Prostate gland (tissue), 2 donors: ENCODE data around the gene NR2E3. TPM values are rescaled to one million over a fixed set of nuclear protein-coding genes. Genes with fewer than 3 reads are reported as not detected.
A peak's percentile ranks its signal among the peaks of the same experiment; 100 is the strongest.

ENCODE experiments used
- DNase-seq: peaks from one replicate; pipeline ENCODE4 v3.0.0-alpha.2; 2019; ENCODE audit warnings: low spot score
- H3K27ac ChIP-seq, 2 donors: fragments of 200-600 bp; sonication (generic); 2 replicates each; pipeline ENCODE4 v1.5.1; 2017 to 2019
- H3K27me3 ChIP-seq: fragments of 200-600 bp; sonication (generic); replicated peaks from 2 replicates; pipeline ENCODE4 v1.5.1; 2019; ENCODE audit not compliant: insufficient read depth
- H3K36me3 ChIP-seq, 2 donors: fragments of 200-600 bp; sonication (generic); 1 replicate in 1 of 2; 2 replicates in 1 of 2; pipeline versions ENCODE4 v1.5.1 to v1.8.1; 2017 to 2019
- H3K4me1 ChIP-seq: fragments of 200-600 bp; sonication (generic); replicated peaks from 2 replicates; pipeline ENCODE4 v1.5.1; 2019
- H3K4me3 ChIP-seq, 2 donors: fragments of 200-600 bp; sonication (generic); 2 replicates each; pipeline ENCODE4 v1.5.1; 2017 to 2019
- H3K9me3 ChIP-seq: fragments of 200-600 bp; sonication (generic); 2 replicates; pipeline ENCODE4 v1.5.1; 2017
- POLR2A ChIP-seq: fragments of 450-650 bp; IDR thresholded peaks from one replicate; pipeline ENCODE4 v1.6.1; 2016; ENCODE audit warnings: antibody characterized with exemption, mild to moderate bottlenecking
- POLR2AphosphoS5 ChIP-seq: sonication (generic); formaldehyde crosslinking; IDR thresholded peaks from one replicate; pipeline ENCODE4 v1.6.1; 2017; ENCODE audit warnings: antibody characterized with exemption
- WGBS: methylation state at CpG from one replicate; pipeline ENCODE4 v1.1.5; 2018; 5-methylcytosine and 5-hydroxymethylcytosine counted together
- intact Hi-C: fragments of 100-400 bp; cut with DNase I; formaldehyde crosslinking; loops from one replicate; pipeline ENCODE4 v1.14.2; 2022
- total RNA-seq, 2 donors: library from RNA; depleted of rRNA; stranded (reverse); fragments of >200 nt; gene quantifications; one replicate each; pipeline ENCODE4 v1.1.0, GENCODE V29; 2016
- TF ChIP-seq, protein P1 (sequence below), 4 experiments: fragments of 200-600 bp in 2 of 4; fragments of 450-650 bp in 2 of 4; sonication (generic) in 2 of 4; IDR thresholded peaks; 1 replicate in 3 of 4; 2 replicates in 1 of 4; pipeline ENCODE4 v1.5.1; 2016 to 2019; ENCODE audit warnings: antibody characterized with exemption in 4 of 4, mild to moderate bottlenecking in 2 of 4, moderate library complexity in 2 of 4

NR2E3 gene
- 1 to 10 TPM in 1 of 2 donors, under 1 TPM in 1; 0.51 to 2.1 TPM for total RNA-seq

DNA sequence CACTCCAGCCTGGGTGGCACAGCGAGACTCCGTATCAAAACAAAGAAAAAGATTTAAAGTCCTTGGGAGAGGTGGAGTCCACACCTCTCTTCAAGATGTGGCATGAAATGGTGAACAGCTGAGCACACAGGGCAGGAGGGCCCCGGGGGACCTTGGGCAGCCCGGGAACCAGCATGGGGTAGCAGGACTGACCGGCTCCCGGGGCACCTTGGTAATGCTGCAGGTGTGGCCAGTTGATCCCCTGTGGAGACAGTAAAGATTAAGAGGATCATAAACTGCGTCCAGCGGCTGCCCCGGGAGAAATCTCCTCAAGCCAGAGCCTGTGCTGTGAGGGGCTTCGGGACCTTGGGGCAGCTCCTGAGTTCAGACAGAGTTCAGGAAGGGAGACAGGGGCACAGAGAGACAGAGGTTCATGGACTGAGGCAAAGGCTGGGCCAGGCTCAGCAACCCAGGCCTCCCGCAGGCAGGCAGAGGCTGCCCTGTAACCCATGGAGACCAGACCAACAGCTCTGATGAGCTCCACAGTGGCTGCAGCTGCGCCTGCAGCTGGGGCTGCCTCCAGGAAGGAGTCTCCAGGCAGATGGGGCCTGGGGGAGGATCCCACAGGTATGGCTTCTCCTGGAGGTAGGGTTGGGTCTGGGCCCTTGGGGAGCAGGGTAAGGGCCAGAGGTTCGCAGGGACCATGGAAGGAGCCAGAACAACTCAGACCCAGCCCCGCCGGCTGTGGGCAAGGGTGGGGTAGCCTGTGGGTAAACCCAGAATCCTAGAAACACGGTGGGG, at the start of gene NR2E3:
TSS of gene NR2E3 (plus strand) at position 299 of the 780 bp plus-strand sequence. CDS start at position 489, 190 bp downstream.
- intact Hi-C loops = no loop called here
- DNase-seq = no peak
- H3K4me3 ChIP-seq = no peak within 1 kb of the TSS
- H3K27me3 ChIP-seq = no peaks in the 10 kb centered on the region
- 70% methylated on average over 16 of the region's 16 CpGs for WGBS
- TF ChIP-seq POLR2AphosphoS5 (no peak), POLR2A (no peak)
- TF ChIP-seq, protein P1, sequence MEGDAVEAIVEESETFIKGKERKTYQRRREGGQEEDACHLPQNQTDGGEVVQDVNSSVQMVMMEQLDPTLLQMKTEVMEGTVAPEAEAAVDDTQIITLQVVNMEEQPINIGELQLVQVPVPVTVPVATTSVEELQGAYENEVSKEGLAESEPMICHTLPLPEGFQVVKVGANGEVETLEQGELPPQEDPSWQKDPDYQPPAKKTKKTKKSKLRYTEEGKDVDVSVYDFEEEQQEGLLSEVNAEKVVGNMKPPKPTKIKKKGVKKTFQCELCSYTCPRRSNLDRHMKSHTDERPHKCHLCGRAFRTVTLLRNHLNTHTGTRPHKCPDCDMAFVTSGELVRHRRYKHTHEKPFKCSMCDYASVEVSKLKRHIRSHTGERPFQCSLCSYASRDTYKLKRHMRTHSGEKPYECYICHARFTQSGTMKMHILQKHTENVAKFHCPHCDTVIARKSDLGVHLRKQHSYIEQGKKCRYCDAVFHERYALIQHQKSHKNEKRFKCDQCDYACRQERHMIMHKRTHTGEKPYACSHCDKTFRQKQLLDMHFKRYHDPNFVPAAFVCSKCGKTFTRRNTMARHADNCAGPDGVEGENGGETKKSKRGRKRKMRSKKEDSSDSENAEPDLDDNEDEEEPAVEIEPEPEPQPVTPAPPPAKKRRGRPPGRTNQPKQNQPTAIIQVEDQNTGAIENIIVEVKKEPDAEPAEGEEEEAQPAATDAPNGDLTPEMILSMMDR (IDR thresholded peaks at IDR 0.05) = no peak
- no peaks in the 10 kb centered on the region for H3K9me3 ChIP-seq
- H3K4me1 ChIP-seq = no peaks in the 10 kb centered on the region
- H3K27ac ChIP-seq = no peak within 1 kb of the TSS
- H3K36me3 ChIP-seq = no peaks in the 10 kb centered on the region

DNA sequence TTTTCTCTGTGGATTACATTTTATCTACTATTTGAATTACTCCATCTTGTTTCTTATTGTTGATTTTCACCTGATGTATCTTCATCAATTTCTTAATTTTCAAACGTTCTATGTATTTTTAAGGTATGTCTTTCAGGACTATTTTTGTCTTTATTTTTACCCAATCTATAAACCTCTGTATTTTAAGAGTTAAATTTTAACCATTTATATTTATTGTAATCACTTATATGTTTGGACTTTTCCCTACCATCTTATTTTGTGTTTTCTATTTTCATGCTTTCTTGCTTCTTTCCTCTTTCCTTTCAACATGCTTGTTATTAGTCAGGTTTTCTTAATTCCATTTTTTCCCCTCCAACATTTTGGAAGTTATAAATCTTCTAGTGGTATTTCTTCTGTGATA, 49.5 kb upstream of the NR2E3 start:
- no peak for DNase-seq
- no peaks in the 10 kb centered on the region for H3K4me1 ChIP-seq
- H3K9me3 ChIP-seq = no peaks in the 10 kb centered on the region
- WGBS = 100% methylated on average over 1 of the region's 1 CpG
- no peaks in the 10 kb centered on the region for H3K27me3 ChIP-seq
- no peak overlapping the region for H3K4me3 ChIP-seq
- intact Hi-C loops = no loop called here
- no peaks in the 10 kb centered on the region for H3K36me3 ChIP-seq
- H3K27ac ChIP-seq = no peak overlapping the region
- no peak for TF ChIP-seq POLR2A
- TF ChIP-seq, protein P1 (IDR thresholded peaks at IDR 0.05) = no peak
- TF ChIP-seq POLR2AphosphoS5 = no peak

DNA sequence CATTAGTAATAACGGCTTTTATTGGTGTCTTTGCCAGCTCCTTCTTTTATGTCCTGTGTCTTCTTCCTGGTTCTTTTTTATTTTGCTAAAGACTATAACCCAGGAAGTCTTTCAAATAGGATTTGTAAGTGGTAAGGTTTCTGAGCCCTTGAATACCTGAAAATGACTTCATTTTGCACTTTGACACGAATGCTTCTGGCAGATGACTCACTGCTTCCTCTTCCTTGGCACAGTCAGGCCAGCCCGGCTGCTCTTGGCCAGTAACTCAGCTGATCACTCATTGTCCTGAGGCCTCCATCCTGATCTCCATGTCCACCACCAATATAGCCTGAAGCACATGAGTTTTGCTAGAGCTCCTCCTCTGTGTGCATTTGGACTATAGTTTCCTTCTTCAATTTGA, 48.7 kb upstream of the NR2E3 start:
- Histone ChIP-seq H3K4me1 (no peaks in the 10 kb centered on the region), H3K9me3 (no peaks in the 10 kb centered on the region), H3K4me3 (no peak overlapping the region), H3K36me3 (no peaks in the 10 kb centered on the region), H3K27ac (no peak overlapping the region), H3K27me3 (no peaks in the 10 kb centered on the region)
- intact Hi-C loops = no loop called here
- TF ChIP-seq POLR2AphosphoS5 (peak; percentile 31), POLR2A (no peak)
- 19% methylated on average over 3 of the region's 3 CpGs for WGBS
- no peak for DNase-seq

DNA sequence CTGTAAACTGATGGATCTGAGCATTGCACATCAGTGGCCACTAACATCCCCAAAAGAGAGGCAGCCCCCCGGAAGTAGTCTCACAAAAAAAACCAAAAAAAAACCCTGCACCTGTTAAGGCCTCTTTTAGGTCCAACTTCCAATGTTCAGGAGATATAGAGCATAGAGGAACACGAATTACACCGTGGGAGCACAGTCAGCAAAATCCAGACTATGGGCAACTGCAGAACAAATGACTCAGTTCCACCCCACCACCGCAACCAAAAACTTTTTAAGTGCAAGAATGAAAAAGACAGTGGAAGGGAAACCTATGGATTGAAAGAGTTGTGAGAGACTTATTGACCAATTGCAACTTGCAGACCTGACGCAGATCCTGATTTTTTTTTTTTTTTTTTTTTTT, 42.2 kb upstream of the NR2E3 start:
- H3K27ac ChIP-seq = no peak overlapping the region
- no peaks in the 10 kb centered on the region for H3K4me1 ChIP-seq
- TF ChIP-seq, protein P1 (IDR thresholded peaks at IDR 0.05) = no peak
- TF ChIP-seq POLR2A (no peak), POLR2AphosphoS5 (no peak)
- no peaks in the 10 kb centered on the region for H3K36me3 ChIP-seq
- DNase-seq = no peak
- H3K27me3 ChIP-seq = no peaks in the 10 kb centered on the region
- intact Hi-C loops = no loop called here
- 95% methylated on average over 5 of the region's 5 CpGs for WGBS
- H3K4me3 ChIP-seq = no peak overlapping the region
- H3K9me3 ChIP-seq = no peaks in the 10 kb centered on the region

DNA sequence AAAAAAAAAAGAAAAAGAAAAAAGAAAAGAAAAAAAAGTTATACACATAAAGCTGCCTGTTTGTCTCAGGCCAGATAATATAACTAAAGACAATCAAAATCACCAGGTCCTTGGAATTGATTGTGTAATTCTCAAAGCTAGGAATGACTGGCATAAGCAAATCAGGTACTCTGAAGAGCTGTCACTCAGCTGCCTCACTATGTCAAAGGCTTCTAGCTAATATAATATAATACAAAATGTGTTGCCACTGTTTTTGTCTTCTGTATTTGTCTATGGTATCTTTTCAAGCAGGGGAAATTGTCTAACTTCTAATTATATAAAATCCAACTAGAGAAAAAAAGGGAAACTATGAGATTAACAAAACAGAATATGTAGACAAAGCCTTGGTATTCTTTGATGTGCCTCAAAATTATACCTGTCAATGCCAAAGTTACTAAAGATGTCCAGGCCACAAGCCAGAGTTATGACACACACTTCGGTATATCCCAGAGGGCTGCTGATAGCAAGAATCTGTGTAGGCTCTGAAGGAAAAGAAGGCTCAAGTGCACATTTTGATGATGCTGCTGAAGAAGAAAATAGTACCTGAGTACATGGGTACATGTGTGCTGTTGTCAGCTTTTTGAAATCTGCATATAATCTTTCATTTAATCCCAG, 37.0 kb upstream of the NR2E3 start:
- no peaks in the 10 kb centered on the region for H3K9me3 ChIP-seq
- no peak for TF ChIP-seq POLR2A
- no peak for TF ChIP-seq POLR2AphosphoS5
- TF ChIP-seq, protein P1 (IDR thresholded peaks at IDR 0.05) = no peak
- no peaks in the 10 kb centered on the region for H3K36me3 ChIP-seq
- DNase-seq = no peak
- H3K27ac ChIP-seq = no peak overlapping the region
- H3K27me3 ChIP-seq = no peaks in the 10 kb centered on the region
- no peak overlapping the region for H3K4me3 ChIP-seq
- intact Hi-C loops = no loop called here
- no peaks in the 10 kb centered on the region for H3K4me1 ChIP-seq
- WGBS = 91% methylated on average over 1 of the region's 1 CpG
